Activated naive CD8-positive, alpha-beta T cell (primary cell): ENCODE results near the gene CCNB2.
"Not testable (repeated sequence)": the region's sequence is repeated elsewhere in the genome, so short reads cannot be mapped to it uniquely, and the experiment has no call there.

Experiments used
- H3K27ac Mint-ChIP-seq: one replicate; pipeline ENCODE4 v1.8.0; 2021; ENCODE audit warnings: mixed read lengths
- H3K27me3 Mint-ChIP-seq: one replicate; pipeline ENCODE4 v1.8.0; 2021; ENCODE audit warnings: mixed read lengths
- H3K36me3 Mint-ChIP-seq: one replicate; pipeline ENCODE4 v1.8.0; 2021; ENCODE audit warnings: mixed read lengths
- H3K4me1 Mint-ChIP-seq: one replicate; pipeline ENCODE4 v1.8.0; 2021; ENCODE audit warnings: low read depth, mixed read lengths
- H3K4me3 Mint-ChIP-seq: one replicate; pipeline ENCODE4 v1.8.0; 2021; ENCODE audit warnings: mild to moderate bottlenecking, mixed read lengths
- H3K9me3 Mint-ChIP-seq: one replicate; pipeline ENCODE4 v1.8.0; 2021; ENCODE audit warnings: low read depth, mixed read lengths

CCNB2 gene

DNA sequence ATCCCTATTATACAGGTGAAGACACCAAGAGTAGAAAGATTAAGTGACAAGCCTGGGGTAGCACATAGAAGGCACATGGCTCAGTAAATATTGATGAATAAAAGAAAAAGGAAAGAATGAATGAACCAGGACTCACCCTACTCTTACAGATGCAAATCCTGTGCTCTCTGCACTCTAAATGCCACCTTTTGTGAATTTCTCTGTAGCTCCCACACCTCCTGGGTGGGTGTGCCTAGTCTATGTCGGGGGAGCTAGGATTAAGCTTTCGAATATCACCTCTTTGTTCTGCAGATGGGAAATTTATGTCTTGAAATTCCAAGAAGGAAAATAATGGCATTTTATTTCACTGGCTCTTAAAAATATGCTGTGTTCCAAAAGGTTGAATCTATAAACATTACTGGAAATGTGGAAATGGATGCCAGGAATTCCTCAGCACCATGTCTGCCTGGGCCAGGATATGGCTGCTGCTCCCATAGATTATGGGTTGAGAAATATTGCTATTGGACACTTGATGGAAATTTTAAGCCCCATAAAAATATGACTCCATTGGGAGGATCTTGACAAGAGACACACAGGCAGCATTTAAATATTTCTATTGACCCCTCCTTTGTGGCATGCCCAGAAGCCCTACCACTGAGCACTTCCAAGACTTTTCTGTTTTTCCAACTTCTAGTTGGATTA lies 43.3 kb downstream of the CCNB2 start:
- Mint-ChIP-seq H3K27me3 (no peaks in the 10 kb centered on the region), H3K4me1 (no peaks in the 10 kb centered on the region), H3K36me3 (no peaks in the 10 kb centered on the region), H3K9me3 (no peaks in the 10 kb centered on the region), H3K4me3 (no peak overlapping the region), H3K27ac (no peak overlapping the region)

DNA sequence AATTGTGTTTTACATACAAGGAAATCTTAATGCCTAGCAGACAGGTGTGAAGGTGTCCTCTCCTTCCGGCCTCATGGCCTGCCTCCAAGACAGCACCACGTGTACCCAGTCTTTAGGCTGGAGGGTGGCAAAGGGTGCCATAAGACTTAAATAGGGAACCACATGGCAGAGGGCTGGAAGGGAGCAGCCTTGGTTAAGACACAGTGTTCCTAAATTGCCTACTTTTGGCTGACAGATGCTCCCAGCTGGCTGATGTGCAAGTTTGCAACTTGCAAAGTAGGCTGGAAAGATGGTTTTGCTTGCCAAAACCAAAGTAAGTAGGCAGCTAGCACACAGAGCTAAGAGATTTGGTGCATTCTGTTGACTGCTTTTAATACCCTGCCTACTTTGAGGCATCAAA lies 45.2 kb downstream of the CCNB2 start:
- Mint-ChIP-seq H3K27ac (no peak overlapping the region), H3K4me1 (no peaks in the 10 kb centered on the region), H3K36me3 (no peaks in the 10 kb centered on the region), H3K9me3 (no peaks in the 10 kb centered on the region), H3K27me3 (no peaks in the 10 kb centered on the region), H3K4me3 (no peak overlapping the region)

DNA sequence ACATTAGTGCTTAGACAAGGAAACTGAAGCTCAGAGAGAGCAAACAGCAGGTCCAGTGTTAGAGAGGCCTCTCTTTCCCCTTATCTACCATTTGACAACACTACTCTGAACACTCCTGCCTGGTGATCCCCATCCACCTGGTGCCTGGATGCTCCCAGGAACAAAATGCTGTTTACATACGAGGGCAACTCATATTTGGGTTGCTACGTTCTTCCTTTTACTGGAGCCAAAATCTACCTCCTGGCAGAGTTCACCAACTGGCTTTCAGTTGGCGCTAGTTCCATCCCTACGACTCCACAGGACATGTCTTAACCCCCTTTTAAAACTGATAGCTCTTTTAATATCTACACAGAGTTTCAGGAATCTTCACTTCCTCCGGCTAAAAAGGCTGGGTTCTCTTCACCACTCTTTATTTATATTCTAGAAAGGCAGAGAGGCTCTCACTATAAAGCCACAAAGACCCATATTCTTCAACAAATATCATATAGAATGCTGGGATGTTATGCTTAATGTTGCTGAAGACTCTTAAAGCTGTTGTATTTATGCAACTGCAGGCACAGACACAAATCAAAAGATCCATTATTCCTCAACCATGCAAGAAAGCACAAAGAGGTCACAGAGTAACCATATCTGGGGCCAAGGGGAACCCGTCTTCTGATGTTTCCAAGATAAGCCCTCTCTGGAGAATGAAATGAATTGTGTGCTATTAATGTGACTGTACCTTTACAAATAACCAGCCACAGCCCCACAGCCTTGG lies 47.9 kb downstream of the CCNB2 start:
- Mint-ChIP-seq H3K27ac (no peak overlapping the region), H3K4me1 (no peaks in the 10 kb centered on the region), H3K36me3 (no peaks in the 10 kb centered on the region), H3K9me3 (no peaks in the 10 kb centered on the region), H3K27me3 (no peaks in the 10 kb centered on the region), H3K4me3 (no peak overlapping the region)

DNA sequence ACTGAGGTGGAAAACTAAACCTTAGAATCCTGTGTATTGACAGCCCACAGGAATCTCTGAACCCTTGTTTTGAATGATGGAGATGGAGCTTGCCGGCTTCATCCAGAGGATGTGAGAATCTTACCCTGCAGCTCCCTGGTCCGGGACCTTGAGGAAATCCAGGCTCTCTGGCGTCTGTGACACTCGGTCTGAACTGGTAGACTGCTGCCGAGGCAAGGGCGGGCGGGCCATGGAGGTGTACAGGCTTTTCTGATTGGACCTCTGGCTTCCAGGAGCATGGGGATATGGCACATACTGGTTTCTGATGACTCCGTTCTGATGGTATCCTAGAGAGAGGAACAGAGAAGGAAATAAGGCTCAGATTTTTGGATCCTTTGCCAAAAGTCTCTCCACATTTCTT lies 48.5 kb downstream of the CCNB2 start:
- Mint-ChIP-seq H3K36me3 (no peaks in the 10 kb centered on the region), H3K27ac (no peak overlapping the region), H3K4me1 (no peaks in the 10 kb centered on the region), H3K9me3 (no peaks in the 10 kb centered on the region), H3K27me3 (no peaks in the 10 kb centered on the region), H3K4me3 (no peak overlapping the region)

DNA sequence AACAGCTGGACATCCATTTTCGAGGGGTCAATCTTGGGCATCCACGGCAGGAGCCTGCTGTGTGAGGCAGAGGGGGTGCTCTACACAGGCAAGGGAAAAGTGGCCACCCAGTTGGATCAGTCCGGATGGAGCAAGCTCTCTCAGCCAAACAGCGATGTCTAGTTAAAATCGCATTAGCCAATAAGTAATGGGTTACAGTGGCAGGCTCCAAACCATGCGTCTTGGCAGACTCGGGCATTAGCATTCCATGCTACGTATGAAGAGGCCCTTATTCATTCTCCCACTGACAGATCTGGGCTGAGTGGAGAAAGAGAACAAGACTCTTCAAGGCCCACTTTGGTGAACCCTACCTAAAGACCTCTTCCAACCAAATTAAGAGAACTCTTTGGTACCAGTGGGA lies 49.3 kb downstream of the CCNB2 start:
- Mint-ChIP-seq H3K27ac (no peak overlapping the region), H3K4me3 (no peak overlapping the region), H3K27me3 (no peaks in the 10 kb centered on the region), H3K9me3 (no peaks in the 10 kb centered on the region), H3K4me1 (no peaks in the 10 kb centered on the region), H3K36me3 (no peaks in the 10 kb centered on the region)

DNA sequence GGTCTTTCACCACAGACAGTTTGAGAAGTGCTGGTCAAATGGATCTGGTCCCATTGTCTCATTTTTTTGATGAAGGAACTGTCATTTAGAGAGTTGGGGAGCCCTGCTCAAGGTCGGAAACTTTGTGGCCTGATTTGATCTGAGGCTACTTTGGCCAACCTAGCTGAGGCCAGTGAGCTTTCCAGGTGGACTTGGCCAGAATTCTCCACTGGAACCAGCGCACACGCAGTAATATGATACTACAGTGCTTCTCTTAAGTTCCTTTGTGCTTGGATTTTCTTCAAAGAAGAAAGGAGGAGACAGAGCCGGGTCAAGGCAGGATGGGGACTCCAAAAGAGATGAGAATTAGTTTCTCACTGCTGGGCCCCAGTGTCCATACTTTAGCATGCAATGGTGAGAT lies 50.5 kb downstream of the CCNB2 start:
- Mint-ChIP-seq H3K27ac (no peak overlapping the region), H3K4me1 (no peaks in the 10 kb centered on the region), H3K27me3 (no peaks in the 10 kb centered on the region), H3K9me3 (no peaks in the 10 kb centered on the region), H3K36me3 (no peaks in the 10 kb centered on the region), H3K4me3 (no peak overlapping the region)

DNA sequence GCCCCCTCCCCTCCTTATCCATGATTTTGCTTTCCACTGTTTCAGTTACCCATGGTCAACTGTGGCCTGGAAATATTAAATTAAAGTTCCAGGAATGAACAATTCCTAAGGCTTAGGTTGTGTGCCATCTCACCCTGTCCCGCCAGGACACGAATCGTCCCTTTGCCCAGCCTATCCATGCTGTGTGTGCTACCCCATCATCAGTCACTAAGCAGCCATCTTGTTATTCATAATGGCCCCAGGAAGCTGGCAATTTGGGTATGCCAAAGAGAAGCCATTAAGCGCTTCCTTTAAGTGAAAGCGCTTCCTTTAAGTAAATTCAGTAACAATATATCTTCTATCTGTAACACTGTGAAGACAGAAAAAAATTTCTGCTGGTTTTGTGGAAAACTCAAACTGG lies 52.5 kb downstream of the CCNB2 start:
- no peaks in the 10 kb centered on the region for H3K27me3 Mint-ChIP-seq

DNA sequence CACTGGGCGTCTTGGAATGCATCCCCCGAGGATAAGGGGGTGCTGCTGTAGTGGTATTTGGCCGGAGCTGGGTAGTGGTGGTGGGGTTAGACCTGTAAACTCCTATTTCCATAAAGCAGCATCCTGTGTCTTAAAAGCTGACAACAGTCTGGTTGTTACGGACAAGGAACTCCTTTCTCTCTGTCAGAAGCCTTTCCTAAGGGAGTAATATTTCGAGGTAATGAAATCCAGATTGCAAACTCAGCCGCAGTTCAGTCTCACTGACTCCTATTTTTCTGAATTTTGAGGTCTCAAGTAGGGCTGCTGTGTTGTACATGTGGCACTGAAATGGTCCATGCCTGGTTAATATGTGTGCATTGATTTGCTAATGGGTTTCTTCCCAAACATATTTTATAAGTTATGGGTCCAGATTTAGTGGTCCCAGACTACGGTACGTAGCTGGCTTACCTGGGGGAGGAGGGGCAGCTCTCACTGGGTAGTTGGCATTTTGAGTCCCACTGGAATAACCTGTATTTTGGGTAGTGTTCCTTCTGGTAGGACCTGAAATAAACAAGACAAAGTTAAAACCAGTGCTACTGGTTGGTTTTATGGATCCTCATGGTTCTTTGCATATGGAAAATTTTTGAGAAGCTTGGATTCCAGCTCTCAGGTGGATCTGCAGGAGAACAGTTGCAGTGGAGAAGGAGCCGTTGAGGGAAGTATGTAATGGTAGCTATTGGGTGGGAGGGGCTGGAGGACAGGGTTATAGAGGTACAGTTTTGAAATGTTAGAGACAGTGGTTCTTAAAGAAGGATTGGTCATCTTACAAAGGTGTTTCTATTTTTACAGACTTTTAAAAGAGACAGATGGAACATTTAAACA lies 53.1 kb downstream of the CCNB2 start:
- Mint-ChIP-seq H3K4me3 (no peak overlapping the region), H3K27ac (no peak overlapping the region), H3K27me3 (no peaks in the 10 kb centered on the region), H3K4me1 (no peaks in the 10 kb centered on the region), H3K36me3 (no peaks in the 10 kb centered on the region), H3K9me3 (no peaks in the 10 kb centered on the region)

More for the DNA sequence above, 52.5 kb downstream of the CCNB2 start:
- H3K4me1 Mint-ChIP-seq, result no peaks in the 10 kb centered on the region
- H3K36me3 Mint-ChIP-seq, result no peaks in the 10 kb centered on the region
- H3K27ac Mint-ChIP-seq, result no peak overlapping the region
- H3K9me3 Mint-ChIP-seq, result no peaks in the 10 kb centered on the region
- no peak overlapping the region for H3K4me3 Mint-ChIP-seq

DNA sequence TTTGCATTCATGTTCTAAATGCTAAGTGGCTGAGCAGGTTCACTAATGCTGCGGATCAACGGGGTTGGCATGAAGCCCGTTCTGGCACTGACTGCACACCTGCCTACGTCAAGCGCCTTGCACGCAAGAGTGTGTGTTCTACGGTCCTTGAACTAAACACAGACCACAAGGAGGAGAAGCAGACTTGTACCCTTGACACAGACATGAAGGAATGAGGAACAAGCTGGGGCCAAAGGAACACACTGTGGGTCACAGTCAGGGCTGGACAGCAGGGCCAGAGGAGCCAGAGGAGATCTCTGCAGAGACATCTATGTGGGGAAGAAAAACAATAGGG lies 53.7 kb downstream of the CCNB2 start:
- no peaks in the 10 kb centered on the region for H3K4me1 Mint-ChIP-seq
- H3K36me3 Mint-ChIP-seq, result no peaks in the 10 kb centered on the region
- H3K27ac Mint-ChIP-seq, result no peak overlapping the region
- H3K27me3 Mint-ChIP-seq, result no peaks in the 10 kb centered on the region
- no peaks in the 10 kb centered on the region for H3K9me3 Mint-ChIP-seq
- H3K4me3 Mint-ChIP-seq, result no peak overlapping the region

DNA sequence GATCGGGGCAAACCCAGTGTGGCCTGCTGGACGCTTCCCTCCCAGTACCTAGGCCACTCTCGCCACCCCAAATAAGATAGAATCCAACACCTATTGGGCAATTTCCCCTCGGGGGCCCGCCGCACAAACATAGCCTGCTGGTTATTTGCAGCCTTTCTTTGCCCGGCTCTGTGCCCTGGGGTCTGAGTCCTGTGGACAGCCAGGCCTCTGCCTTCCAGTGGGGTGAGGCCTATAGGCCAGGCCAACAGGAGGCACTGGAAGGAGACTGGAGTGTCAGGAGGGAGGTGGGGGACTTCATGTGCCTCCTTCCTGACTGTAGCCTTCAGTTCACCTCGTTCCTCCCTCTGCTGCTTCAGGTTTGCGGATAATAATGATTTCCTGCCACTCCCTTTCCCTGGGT lies 54.3 kb downstream of the CCNB2 start:
- no peaks in the 10 kb centered on the region for H3K9me3 Mint-ChIP-seq
- no peaks in the 10 kb centered on the region for H3K36me3 Mint-ChIP-seq
- no peaks in the 10 kb centered on the region for H3K27me3 Mint-ChIP-seq
- no peak overlapping the region for H3K27ac Mint-ChIP-seq
- no peaks in the 10 kb centered on the region for H3K4me1 Mint-ChIP-seq
- no peak overlapping the region for H3K4me3 Mint-ChIP-seq

DNA sequence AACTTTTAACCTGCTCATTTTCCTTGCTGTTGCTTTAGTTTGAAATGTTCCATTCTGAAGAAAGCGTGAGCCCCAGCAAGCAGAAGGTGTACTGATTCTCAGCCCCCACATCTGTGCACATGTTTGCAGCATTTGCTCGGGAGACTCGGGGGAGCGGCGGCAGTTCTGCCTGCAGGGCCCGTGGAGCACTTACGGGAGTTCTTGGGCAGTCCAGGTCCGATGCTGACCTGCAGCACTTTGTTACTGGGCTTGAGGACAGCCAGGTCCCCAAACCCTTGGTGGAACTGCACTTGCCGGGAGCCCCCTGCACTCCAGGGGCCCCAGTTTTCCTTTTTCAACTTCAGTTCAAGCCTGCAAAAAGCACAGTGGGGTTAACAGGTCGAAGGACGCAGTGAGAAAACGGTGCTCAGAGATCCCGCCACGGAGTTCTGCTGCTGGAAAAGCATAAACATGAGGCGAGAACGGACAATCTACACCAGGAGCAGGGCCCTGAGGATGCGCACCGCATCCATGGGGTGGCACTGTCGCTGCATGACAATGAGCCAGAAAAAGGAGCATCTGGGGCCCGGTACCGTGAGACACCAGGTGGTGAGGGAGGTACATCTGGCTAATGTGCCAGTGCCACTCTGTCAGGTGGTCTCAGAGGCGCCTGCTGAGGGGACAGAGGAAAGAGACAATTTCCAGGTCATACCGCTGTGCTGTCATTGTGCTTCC lies 56.1 kb downstream of the CCNB2 start:
- Mint-ChIP-seq H3K4me3 (no peak overlapping the region), H3K27ac (no peak overlapping the region), H3K27me3 (no peaks in the 10 kb centered on the region), H3K4me1 (no peaks in the 10 kb centered on the region), H3K9me3 (no peaks in the 10 kb centered on the region), H3K36me3 (no peaks in the 10 kb centered on the region)

DNA sequence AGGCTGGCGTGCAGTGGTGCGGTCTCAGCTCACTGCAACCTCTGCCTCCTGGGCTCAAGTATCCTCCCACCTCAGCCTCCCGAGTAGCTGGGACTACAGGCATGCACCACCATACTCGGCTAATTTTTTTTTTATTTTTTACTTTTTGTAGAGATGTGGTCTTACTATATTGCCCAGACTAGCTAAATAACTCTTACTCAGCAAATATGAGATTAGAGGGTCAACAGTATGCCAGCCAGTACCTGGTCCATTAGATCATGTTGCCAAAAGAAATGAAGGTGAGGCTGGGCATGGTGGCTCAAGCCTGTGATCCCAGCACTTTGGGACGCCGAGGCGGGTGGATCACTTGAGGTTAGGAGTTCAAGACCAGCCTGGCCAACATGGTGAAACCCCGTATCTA lies 57.1 kb downstream of the CCNB2 start:
- not testable (repeated sequence) for H3K27me3 Mint-ChIP-seq, H3K4me1 Mint-ChIP-seq, H3K4me3 Mint-ChIP-seq, H3K36me3 Mint-ChIP-seq, H3K9me3 Mint-ChIP-seq, H3K27ac Mint-ChIP-seq

DNA sequence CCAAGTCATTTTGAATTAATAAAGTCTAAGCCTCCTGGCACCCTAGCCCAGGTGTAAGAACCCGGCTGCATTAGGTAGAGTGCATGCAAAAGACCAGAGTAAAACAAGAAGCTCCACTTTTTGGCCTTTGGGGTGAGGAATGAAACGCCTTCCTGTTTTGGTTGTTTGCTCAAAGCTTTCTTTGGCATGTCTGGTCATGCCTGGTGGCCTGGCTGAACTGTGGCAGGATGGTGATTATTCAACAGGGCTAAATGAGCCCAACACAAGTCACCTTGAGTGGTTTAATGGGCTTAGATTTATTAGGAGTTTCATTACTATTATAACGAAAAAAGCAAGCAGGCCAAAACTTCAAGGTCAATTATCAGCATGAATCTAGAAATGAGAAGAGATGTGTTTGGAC lies 60.8 kb downstream of the CCNB2 start:
- H3K27me3 Mint-ChIP-seq, result no peaks in the 10 kb centered on the region
- H3K4me3 Mint-ChIP-seq, result no peak overlapping the region
- no peaks in the 10 kb centered on the region for H3K4me1 Mint-ChIP-seq
- H3K27ac Mint-ChIP-seq, result no peak overlapping the region
- no peaks in the 10 kb centered on the region for H3K9me3 Mint-ChIP-seq
- no peaks in the 10 kb centered on the region for H3K36me3 Mint-ChIP-seq

DNA sequence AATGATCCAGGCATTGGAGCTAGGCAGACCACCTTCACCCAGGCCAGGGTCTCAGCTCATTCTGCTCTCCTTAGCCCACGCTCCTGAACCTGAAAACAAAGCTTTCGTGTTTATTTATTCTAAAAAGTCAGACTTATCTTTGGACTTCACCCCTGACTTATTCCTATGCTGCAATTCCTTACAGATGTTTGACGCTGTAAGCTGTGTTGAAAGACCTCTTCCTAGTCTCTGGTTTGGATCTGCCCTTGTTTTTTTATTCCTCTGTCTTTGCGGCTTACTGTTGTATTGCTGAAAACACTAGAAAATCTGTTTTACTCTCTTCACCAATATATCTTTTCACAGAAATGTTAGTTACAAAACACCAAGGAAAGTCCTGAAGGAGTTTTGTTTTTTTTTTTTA lies 61.2 kb downstream of the CCNB2 start:
- no peaks in the 10 kb centered on the region for H3K27me3 Mint-ChIP-seq
- H3K36me3 Mint-ChIP-seq, result no peaks in the 10 kb centered on the region
- no peaks in the 10 kb centered on the region for H3K4me1 Mint-ChIP-seq
- H3K4me3 Mint-ChIP-seq, result no peak overlapping the region
- no peak overlapping the region for H3K27ac Mint-ChIP-seq
- H3K9me3 Mint-ChIP-seq, result no peaks in the 10 kb centered on the region
